Measurements from ENCODE around the gene CMTR1.

GRCh38 chr6:37407948-37408347, 25.1 kb upstream of the CMTR1 start:
- TF ChIP-seq CTCF (IDR thresholded peaks at IDR 0.05) (no peak), POLR2AphosphoS5 (IDR thresholded peaks at IDR 0.05) (no peak)

All from breast epithelium (tissue), 3 donors.